Measurements from ENCODE around the gene HSPA1L.

- TF ChIP-seq CTCF (conservative IDR thresholded peaks at IDR 0.05; ENCODE audit: low read depth in 2 of 2), result no peak
- TF ChIP-seq EZH2 (IDR thresholded peaks at IDR 0.05; ENCODE audit: low read depth, unreplicated experiment), result no peak
- TF ChIP-seq EZH2phosphoT487 (IDR thresholded peaks at IDR 0.05; ENCODE audit: unreplicated experiment), result no peak
- TF ChIP-seq CREB1 (CRISPR knock-in tag; IDR thresholded peaks at IDR 0.05; ENCODE audit: low read depth), result no peak
- no peak for TF ChIP-seq POLR2AphosphoS5 (IDR thresholded peaks at IDR 0.05; ENCODE audit: low read depth)
Measured at GRCh38 chr6:31775184-31775583, 39.9 kb downstream of the HSPA1L start.

Measured in GM23338 (cell line).